HG03354 (cell line): ENCODE measurements around the gene MYO1D.

Experiments used
- ATAC-seq: cut with Tn5 transposase; IDR thresholded peaks from one replicate; pipeline ENCODE4 v1.9.1; 2021; ENCODE audit warnings: mild to moderate bottlenecking; ENCODE audit not compliant: unreplicated experiment, poor library complexity, severe bottlenecking

The MYO1D gene

GRCh38 chr17:32503251-32504165 lies 373.4 kb downstream of the MYO1D start:
- peak; percentile 89 for ATAC-seq

- ATAC-seq: no peak
These were observed 374.2 kb downstream of the MYO1D start for GRCh38 chr17:32502710-32503109.

- no peak for ATAC-seq
These were observed 374.9 kb downstream of the MYO1D start for GRCh38 chr17:32502013-32502412.

GRCh38 chr17:32498391-32498790 lies 378.5 kb downstream of the MYO1D start:
- no peak for ATAC-seq

GRCh38 chr17:32497431-32498205 lies 379.3 kb downstream of the MYO1D start:
- no peak for ATAC-seq

GRCh38 chr17:32496395-32497073 lies 380.4 kb downstream of the MYO1D start:
- no peak for ATAC-seq

GRCh38 chr17:32495359-32496231 lies 381.3 kb downstream of the MYO1D start:
- no peak for ATAC-seq

GRCh38 chr17:32494621-32495358 lies 382.1 kb downstream of the MYO1D start:
- ATAC-seq: no peak

GRCh38 chr17:32493976-32494513 lies 382.9 kb downstream of the MYO1D start:
- no peak for ATAC-seq

GRCh38 chr17:32493571-32493970 lies 383.4 kb downstream of the MYO1D start:
- no peak for ATAC-seq

GRCh38 chr17:32492648-32493289 lies 384.2 kb downstream of the MYO1D start:
- no peak for ATAC-seq

GRCh38 chr17:32492264-32492589 lies 384.7 kb downstream of the MYO1D start:
- no peak for ATAC-seq

- ATAC-seq: no peak
These were observed 385.3 kb downstream of the MYO1D start for GRCh38 chr17:32491371-32492263.

GRCh38 chr17:32490101-32490482 lies 386.8 kb downstream of the MYO1D start:
- ATAC-seq: no peak

GRCh38 chr17:32489320-32490100 lies 387.4 kb downstream of the MYO1D start:
- ATAC-seq: no peak

GRCh38 chr17:32488604-32489180 lies 388.2 kb downstream of the MYO1D start:
- no peak for ATAC-seq
